SK-N-SH treated with all-trans-retinoic acid at 6 μM for 48 hours (cell line): ENCODE measurements around the gene CXCL14.

Source experiments
- ISL1 ChIP-seq: fragments of 250-450 bp; sonication (Bioruptor Pico); IDR thresholded peaks from 2 replicates; pipeline ENCODE4 v2.1.2; 2022; ENCODE audit warnings: mild to moderate bottlenecking, moderate library complexity
- SNAI2 ChIP-seq: fragments of 250-450 bp; sonication (Bioruptor Pico); IDR thresholded peaks from 2 replicates; pipeline ENCODE4 v1.5.0; 2020; ENCODE audit warnings: mild to moderate bottlenecking, moderate library complexity
- TF ChIP-seq, protein P1 (sequence below): fragments of 250-450 bp; sonication (Bioruptor Pico); IDR thresholded peaks from 2 replicates; pipeline ENCODE4 v1.8.0; 2020; ENCODE audit warnings: mild to moderate bottlenecking, moderate library complexity, borderline replicate concordance
- TF ChIP-seq, protein P2 (sequence below): fragments of 250-450 bp; sonication (Bioruptor Pico); IDR thresholded peaks from 2 replicates; pipeline ENCODE4 v1.5.1; 2020; ENCODE audit warnings: low read depth, mild to moderate bottlenecking, moderate library complexity

DNA sequence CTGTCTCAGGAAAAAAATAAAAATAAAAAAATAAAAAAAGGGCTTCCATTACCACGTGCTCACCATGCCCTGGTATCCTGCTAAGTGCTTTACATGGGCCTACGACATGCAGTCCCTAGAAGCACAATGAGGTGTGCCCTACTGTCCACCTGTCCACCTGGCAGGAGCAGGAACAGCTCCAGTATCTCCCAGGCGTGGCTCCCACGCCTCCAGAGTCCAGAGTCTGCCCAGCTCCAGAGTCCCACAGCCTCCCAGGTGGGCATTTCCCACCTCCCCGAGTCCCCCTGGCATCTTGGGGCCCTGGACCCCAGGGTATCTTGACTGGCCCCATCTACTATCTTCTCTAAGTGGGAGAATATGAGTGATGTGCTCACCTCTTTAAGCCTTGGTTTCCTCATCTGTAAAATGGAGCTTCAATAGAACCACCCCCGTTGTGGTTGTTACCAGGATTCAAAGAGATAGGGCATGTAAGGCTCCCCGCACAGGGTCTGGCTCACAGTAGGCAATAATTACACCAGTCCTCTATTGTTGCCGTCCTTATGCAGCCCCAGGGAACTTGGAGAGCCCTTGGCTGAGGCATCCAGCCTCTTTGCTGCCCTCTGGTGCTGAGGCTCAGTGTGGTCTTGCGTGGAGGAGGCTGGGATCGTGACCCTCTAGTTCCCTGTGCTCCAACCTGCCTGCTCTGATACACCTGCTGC is 8.9 kb downstream of the CXCL14 start:
- TF ChIP-seq, protein P1, sequence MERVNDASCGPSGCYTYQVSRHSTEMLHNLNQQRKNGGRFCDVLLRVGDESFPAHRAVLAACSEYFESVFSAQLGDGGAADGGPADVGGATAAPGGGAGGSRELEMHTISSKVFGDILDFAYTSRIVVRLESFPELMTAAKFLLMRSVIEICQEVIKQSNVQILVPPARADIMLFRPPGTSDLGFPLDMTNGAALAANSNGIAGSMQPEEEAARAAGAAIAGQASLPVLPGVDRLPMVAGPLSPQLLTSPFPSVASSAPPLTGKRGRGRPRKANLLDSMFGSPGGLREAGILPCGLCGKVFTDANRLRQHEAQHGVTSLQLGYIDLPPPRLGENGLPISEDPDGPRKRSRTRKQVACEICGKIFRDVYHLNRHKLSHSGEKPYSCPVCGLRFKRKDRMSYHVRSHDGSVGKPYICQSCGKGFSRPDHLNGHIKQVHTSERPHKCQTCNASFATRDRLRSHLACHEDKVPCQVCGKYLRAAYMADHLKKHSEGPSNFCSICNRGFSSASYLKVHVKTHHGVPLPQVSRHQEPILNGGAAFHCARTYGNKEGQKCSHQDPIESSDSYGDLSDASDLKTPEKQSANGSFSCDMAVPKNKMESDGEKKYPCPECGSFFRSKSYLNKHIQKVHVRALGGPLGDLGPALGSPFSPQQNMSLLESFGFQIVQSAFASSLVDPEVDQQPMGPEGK, result no peak
- no peak for TF ChIP-seq ISL1
- TF ChIP-seq SNAI2 (CRISPR knock-in tag), result no peak
- TF ChIP-seq, protein P2, sequence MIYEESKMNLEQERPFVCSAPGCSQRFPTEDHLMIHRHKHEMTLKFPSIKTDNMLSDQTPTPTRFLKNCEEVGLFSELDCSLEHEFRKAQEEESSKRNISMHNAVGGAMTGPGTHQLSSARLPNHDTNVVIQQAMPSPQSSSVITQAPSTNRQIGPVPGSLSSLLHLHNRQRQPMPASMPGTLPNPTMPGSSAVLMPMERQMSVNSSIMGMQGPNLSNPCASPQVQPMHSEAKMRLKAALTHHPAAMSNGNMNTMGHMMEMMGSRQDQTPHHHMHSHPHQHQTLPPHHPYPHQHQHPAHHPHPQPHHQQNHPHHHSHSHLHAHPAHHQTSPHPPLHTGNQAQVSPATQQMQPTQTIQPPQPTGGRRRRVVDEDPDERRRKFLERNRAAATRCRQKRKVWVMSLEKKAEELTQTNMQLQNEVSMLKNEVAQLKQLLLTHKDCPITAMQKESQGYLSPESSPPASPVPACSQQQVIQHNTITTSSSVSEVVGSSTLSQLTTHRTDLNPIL (CRISPR knock-in tag), result no peak
